Keratinocyte (primary cell): ENCODE measurements around the gene ANKAR. TPM values are rescaled to one million over a fixed set of nuclear protein-coding genes. Genes with fewer than 3 reads are reported as not detected.

ENCODE experiments used
- DNase-seq: peaks from one replicate; pipeline ENCODE4 v3.0.0-alpha.2; 2011; ENCODE audit warnings: low read depth, missing footprints, low spot score
- FAIRE-seq: peaks from 2 replicates; lab custom pipeline; 2011; peaks lifted over from hg19 to GRCh38; lab: Jason Lieb, UNC
- H2AFZ ChIP-seq: 2 replicates; pipeline ENCODE4 v1.6.0; 2012; ENCODE audit warnings: low read length, control low read depth, inconsistent platforms; ENCODE audit not compliant: control insufficient read depth
- H3K27ac ChIP-seq: 2 replicates; pipeline ENCODE4 v1.5.1; 2011; ENCODE audit warnings: low read length; ENCODE audit not compliant: control insufficient read depth, insufficient read depth
- H3K27me3 ChIP-seq: 3 replicates; pipeline ENCODE4 v1.6.0; 2011; ENCODE audit warnings: low read length; ENCODE audit not compliant: control insufficient read depth, insufficient read depth; ENCODE audit errors: extremely low read depth
- H3K36me3 ChIP-seq, 2 experiments: 2 replicates in 1 of 2; 3 replicates in 1 of 2; pipeline ENCODE4 v1.5.1; 2011; ENCODE audit warnings: low read length in 2 of 2, mild to moderate bottlenecking in 1 of 2; ENCODE audit not compliant: control insufficient read depth in 2 of 2, insufficient read depth in 2 of 2; ENCODE audit errors: extremely low read depth in 1 of 2
- H3K4me1 ChIP-seq: 3 replicates; pipeline ENCODE4 v1.5.1; 2011; ENCODE audit warnings: low read length; ENCODE audit not compliant: control insufficient read depth, insufficient read depth; ENCODE audit errors: extremely low read depth
- H3K4me2 ChIP-seq: 3 replicates; pipeline ENCODE4 v1.6.0; 2011; ENCODE audit warnings: low read depth, low read length; ENCODE audit not compliant: control insufficient read depth, insufficient read depth; ENCODE audit errors: extremely low read depth
- H3K4me3 ChIP-seq, 3 experiments: fragments of 200-600 bp in 1 of 3; sonication (generic) in 1 of 3; 2 replicates in 2 of 3; 3 replicates in 1 of 3; pipeline ENCODE4 v1.5.1; 2011 to 2016; ENCODE audit warnings: low read length in 3 of 3, mild to moderate bottlenecking in 3 of 3, control low read depth in 2 of 3, inconsistent platforms in 1 of 3, low read depth in 1 of 3, mixed read lengths in 1 of 3, mixed run types in 1 of 3, moderate library complexity in 1 of 3; ENCODE audit not compliant: control insufficient read depth in 2 of 3, insufficient read depth in 2 of 3; ENCODE audit errors: extremely low read depth in 1 of 3
- H3K79me2 ChIP-seq: 2 replicates; pipeline ENCODE4 v1.6.0; 2012; ENCODE audit warnings: low read length; ENCODE audit not compliant: control insufficient read depth, insufficient read depth
- H3K9ac ChIP-seq: 3 replicates; pipeline ENCODE4 v1.6.0; 2011; ENCODE audit warnings: low read length; ENCODE audit not compliant: control insufficient read depth, insufficient read depth; ENCODE audit errors: extremely low read depth
- H3K9me1 ChIP-seq: 3 replicates; pipeline ENCODE4 v1.6.0; 2011; ENCODE audit warnings: low read length; ENCODE audit not compliant: control insufficient read depth, insufficient read depth; ENCODE audit errors: extremely low read depth
- H3K9me3 ChIP-seq: 2 replicates; pipeline ENCODE4 v1.5.1; 2012; ENCODE audit warnings: low read depth, low read length; ENCODE audit not compliant: control insufficient read depth
- H4K20me1 ChIP-seq: 3 replicates; pipeline ENCODE4 v1.6.0; 2011; ENCODE audit warnings: low read length; ENCODE audit not compliant: control insufficient read depth, insufficient read depth; ENCODE audit errors: extremely low read depth
- CTCF ChIP-seq, 3 experiments: IDR thresholded peaks in 1 of 3; conservative IDR thresholded peaks in 1 of 3; optimal IDR thresholded peaks in 1 of 3; 2 replicates in 2 of 3; 3 replicates in 1 of 3; pipeline versions ENCODE3 to v1.5.1; 2011; ENCODE audit warnings: low read length in 3 of 3, mild to moderate bottlenecking in 3 of 3, moderate library complexity in 2 of 3, control low read depth in 1 of 3, inconsistent platforms in 1 of 3; ENCODE audit not compliant: insufficient read depth in 2 of 3; ENCODE audit errors: extremely low read depth in 1 of 3
- EZH2 ChIP-seq: IDR thresholded peaks from one replicate; pipeline ENCODE4 v1.6.1; 2012; ENCODE audit warnings: inconsistent platforms, mild to moderate bottlenecking, low read length, moderate library complexity
- dilution Hi-C: fragments of 300-500 bp; cut with MboI; formaldehyde crosslinking; loops from one replicate; pipeline ENCODE4 v1.7.0; 2020; ENCODE audit warnings: low sequenced_read_pairs; ENCODE audit not compliant: extremely low pct_ligation_motif_present
- polyA plus RNA-seq, 5 experiments: library from polyadenylated mRNA; depleted of rRNA in 3 of 5; stranded (reverse) in 3 of 5; stranded (forward) in 1 of 5; unstranded in 1 of 5; fragments of >200 nt; gene quantifications; 1 replicate in 1 of 5; 2 replicates in 3 of 5; 3 replicates in 1 of 5; pipeline versions ENCODE4 v1.2.1 to v1.2.3, GENCODE V29; 2011 to 2012; ENCODE audit warnings: missing spikeins in 2 of 5, low read depth in 1 of 5, low replicate concordance in 1 of 5

ANKAR gene
- polyA plus RNA-seq, 1 donor (not counting 4 experiments of a cell fraction or from before 2014, with no cell fraction given) = 1.6 TPM

DNA sequence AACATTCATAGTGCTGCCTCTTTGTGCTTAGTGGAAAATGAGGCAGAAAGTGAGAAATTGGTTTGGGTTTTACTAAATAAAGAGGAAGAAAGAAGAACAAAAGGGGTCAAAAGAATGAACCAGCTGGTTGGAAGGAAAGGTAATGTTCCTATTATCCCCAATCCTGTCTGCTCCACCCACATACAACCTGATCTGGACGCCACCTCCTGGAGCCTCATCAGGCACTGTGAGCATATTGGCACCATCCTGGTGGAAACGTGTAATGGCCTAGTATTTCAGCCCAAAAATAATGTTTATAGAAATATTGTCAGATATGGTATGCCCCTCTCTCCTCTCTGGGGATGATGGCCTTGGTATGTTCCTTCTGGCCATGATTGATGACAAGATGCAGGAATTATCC, 48.8 kb upstream of the ANKAR start:
- Histone ChIP-seq H3K9me1 (no peaks in the 10 kb centered on the region), H3K4me2 (no peak overlapping the region), H3K9ac (no peak overlapping the region), H3K79me2 (no peaks in the 10 kb centered on the region), H3K36me3 (no peaks in the 10 kb centered on the region), H2AFZ (no peak overlapping the region), H3K4me1 (no peaks in the 10 kb centered on the region), H4K20me1 (no peaks in the 10 kb centered on the region), H3K27ac (no peak overlapping the region), H3K27me3 (no peaks in the 10 kb centered on the region), H3K4me3 (no peak overlapping the region), H3K9me3 (no peaks in the 10 kb centered on the region)
- DNase-seq (no peak), FAIRE-seq (no peak)
- dilution Hi-C loops = loop anchor here (25.0 kb wide), 1 partner anchor 163 kb away; no protein-coding TSS in a partner anchor
- TF ChIP-seq CTCF (optimal IDR thresholded peaks at IDR 0.05 in 1 of 3, IDR thresholded peaks at IDR 0.05 in 1 of 3, conservative IDR thresholded peaks at IDR 0.05 in 1 of 3; ENCODE audit: extremely low read depth in 1 of 3, insufficient read depth in 2 of 3, low read length in 3 of 3) = no peak
- TF ChIP-seq EZH2 = no peak

DNA sequence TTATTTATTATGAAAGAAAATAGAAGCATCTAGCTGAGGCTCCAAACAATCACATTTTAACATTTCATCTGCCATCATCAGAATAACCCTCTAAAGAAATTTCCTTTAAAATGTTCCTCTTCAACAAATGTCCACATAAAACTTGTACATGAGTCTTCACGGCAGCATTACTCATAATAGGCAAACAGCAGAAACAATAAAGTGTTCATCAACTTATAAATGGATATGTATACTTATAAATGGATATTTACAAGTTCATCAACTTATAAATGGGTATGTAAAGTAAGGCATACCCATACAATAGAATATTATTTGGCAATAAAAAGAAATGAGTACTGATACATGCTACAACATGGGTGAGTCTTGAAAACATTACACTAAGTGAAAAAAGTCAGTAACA, 46.7 kb upstream of the ANKAR start:
- H3K9ac ChIP-seq = no peak overlapping the region
- H3K36me3 ChIP-seq = no peaks in the 10 kb centered on the region
- no peak overlapping the region for H2AFZ ChIP-seq
- no peaks in the 10 kb centered on the region for H3K79me2 ChIP-seq
- H3K4me1 ChIP-seq = no peaks in the 10 kb centered on the region
- FAIRE-seq = no peak
- dilution Hi-C loops = loop anchor here (25.0 kb wide), 1 partner anchor 165 kb away; no protein-coding TSS in a partner anchor
- no peak for TF ChIP-seq CTCF (optimal IDR thresholded peaks at IDR 0.05 in 1 of 3, IDR thresholded peaks at IDR 0.05 in 1 of 3, conservative IDR thresholded peaks at IDR 0.05 in 1 of 3; ENCODE audit: extremely low read depth in 1 of 3, insufficient read depth in 2 of 3, low read length in 3 of 3)
- TF ChIP-seq EZH2 = no peak
- H3K27me3 ChIP-seq = no peaks in the 10 kb centered on the region
- no peak overlapping the region for H3K4me2 ChIP-seq
- no peak overlapping the region for H3K4me3 ChIP-seq
- H4K20me1 ChIP-seq = no peaks in the 10 kb centered on the region
- DNase-seq = no peak
- H3K27ac ChIP-seq = no peak overlapping the region
- no peaks in the 10 kb centered on the region for H3K9me1 ChIP-seq
- H3K9me3 ChIP-seq = no peaks in the 10 kb centered on the region
